ENCODE data around the gene GGT7.
"Not testable (repeated sequence)": the region's sequence is repeated elsewhere in the genome, so short reads cannot be mapped to it uniquely, and the experiment has no call there.

Gene GGT7

GRCh38 chr20:34817072-34817471 is 55.6 kb downstream of the GGT7 start:
- H3K9me3 ChIP-seq (ENCODE audit: control insufficient read depth, insufficient read depth, low read depth, low read length) = no peaks in the 10 kb centered on the region
- no peak overlapping the region for H3K27ac ChIP-seq (ENCODE audit: low read depth, low read length)
- H3K4me3 ChIP-seq (ENCODE audit: low read depth, low read length) = no peak overlapping the region
- H3K27me3 ChIP-seq (ENCODE audit: control insufficient read depth, insufficient read depth, low read length) = no peaks in the 10 kb centered on the region
- H3K4me1 ChIP-seq (ENCODE audit: control insufficient read depth, insufficient read depth, low read length) = peaks cover 7% of the 10 kb centered on the region; the same call in 1 of the 2 replicates
- no peaks in the 10 kb centered on the region for H3K36me3 ChIP-seq (ENCODE audit: control insufficient read depth, insufficient read depth, low read length)
- H3K9ac ChIP-seq (ENCODE audit: low read length) = no peak overlapping the region

DNA sequence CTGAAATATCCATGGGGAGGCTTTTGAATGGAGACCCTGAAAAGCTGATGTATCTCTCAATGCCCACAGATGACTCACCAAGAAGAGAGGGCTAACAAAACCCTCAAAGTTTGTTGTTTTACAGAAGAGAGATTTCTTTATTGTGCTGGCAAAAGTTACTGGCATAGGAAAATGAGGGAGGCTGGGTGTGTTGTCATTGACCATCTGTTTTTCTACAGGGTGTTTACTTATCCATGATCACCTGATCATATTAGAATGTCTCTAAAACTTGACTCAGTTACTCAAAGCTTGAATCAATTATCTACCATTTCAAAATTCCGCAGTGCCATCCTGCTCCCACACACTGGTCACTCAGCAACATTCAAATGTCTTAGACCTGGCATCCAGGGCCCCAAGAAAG is 57.0 kb downstream of the GGT7 start:
- Histone ChIP-seq H3K4me1 (ENCODE audit: control insufficient read depth, insufficient read depth, low read length) (peaks cover 7% of the 10 kb centered on the region; the same call in 1 of the 2 replicates), H3K27ac (ENCODE audit: low read depth, low read length) (no peak overlapping the region)

GRCh38 chr20:34808583-34808982 is 64.1 kb downstream of the GGT7 start:
- no peaks in the 10 kb centered on the region for H3K4me1 ChIP-seq (ENCODE audit: control insufficient read depth, insufficient read depth, low read length)
- H3K9ac ChIP-seq (ENCODE audit: low read length) = no peak overlapping the region
- H3K4me3 ChIP-seq (ENCODE audit: low read depth, low read length) = no peak overlapping the region
- H3K27ac ChIP-seq (ENCODE audit: low read depth, low read length) = no peak overlapping the region
- no peaks in the 10 kb centered on the region for H3K36me3 ChIP-seq (ENCODE audit: control insufficient read depth, insufficient read depth, low read length)
- no peaks in the 10 kb centered on the region for H3K27me3 ChIP-seq (ENCODE audit: control insufficient read depth, insufficient read depth, low read length)
- no peaks in the 10 kb centered on the region for H3K9me3 ChIP-seq (ENCODE audit: control insufficient read depth, insufficient read depth, low read depth, low read length)

More for the DNA sequence above, 57.0 kb downstream of the GGT7 start:
- Histone ChIP-seq H3K4me3 (ENCODE audit: low read depth, low read length) (no peak overlapping the region), H3K9me3 (ENCODE audit: control insufficient read depth, insufficient read depth, low read depth, low read length) (no peaks in the 10 kb centered on the region), H3K9ac (ENCODE audit: low read length) (no peak overlapping the region), H3K36me3 (ENCODE audit: control insufficient read depth, insufficient read depth, low read length) (no peaks in the 10 kb centered on the region), H3K27me3 (ENCODE audit: control insufficient read depth, insufficient read depth, low read length) (no peaks in the 10 kb centered on the region)

GRCh38 chr20:34807944-34808465 is 64.7 kb downstream of the GGT7 start:
- not testable (repeated sequence) for H3K27ac ChIP-seq (ENCODE audit: low read depth, low read length); H3K27me3 ChIP-seq (ENCODE audit: control insufficient read depth, insufficient read depth, low read length); H3K4me3 ChIP-seq (ENCODE audit: low read depth, low read length); H3K4me1 ChIP-seq (ENCODE audit: control insufficient read depth, insufficient read depth, low read length); H3K9ac ChIP-seq (ENCODE audit: low read length); H3K9me3 ChIP-seq (ENCODE audit: control insufficient read depth, insufficient read depth, low read depth, low read length); H3K36me3 ChIP-seq (ENCODE audit: control insufficient read depth, insufficient read depth, low read length)

- no peaks in the 10 kb centered on the region for H3K36me3 ChIP-seq (ENCODE audit: control insufficient read depth, insufficient read depth, low read length)
- H3K4me3 ChIP-seq (ENCODE audit: low read depth, low read length) = no peak overlapping the region
- no peaks in the 10 kb centered on the region for H3K27me3 ChIP-seq (ENCODE audit: control insufficient read depth, insufficient read depth, low read length)
- H3K9ac ChIP-seq (ENCODE audit: low read length) = no peak overlapping the region
- no peak overlapping the region for H3K27ac ChIP-seq (ENCODE audit: low read depth, low read length)
- H3K4me1 ChIP-seq (ENCODE audit: control insufficient read depth, insufficient read depth, low read length) = no peaks in the 10 kb centered on the region
- no peaks in the 10 kb centered on the region for H3K9me3 ChIP-seq (ENCODE audit: control insufficient read depth, insufficient read depth, low read depth, low read length)
These were observed 66.4 kb downstream of the GGT7 start for GRCh38 chr20:34806255-34806654.

- Histone ChIP-seq H3K9me3 (ENCODE audit: control insufficient read depth, insufficient read depth, low read depth, low read length) (no peaks in the 10 kb centered on the region), H3K4me3 (ENCODE audit: low read depth, low read length) (no peak overlapping the region), H3K36me3 (ENCODE audit: control insufficient read depth, insufficient read depth, low read length) (no peaks in the 10 kb centered on the region), H3K27me3 (ENCODE audit: control insufficient read depth, insufficient read depth, low read length) (no peaks in the 10 kb centered on the region), H3K27ac (ENCODE audit: low read depth, low read length) (no peak overlapping the region), H3K9ac (ENCODE audit: low read length) (no peak overlapping the region), H3K4me1 (ENCODE audit: control insufficient read depth, insufficient read depth, low read length) (peaks cover 6% of the 10 kb centered on the region; the same call in 1 of the 2 replicates)
These were observed 73.8 kb downstream of the GGT7 start for GRCh38 chr20:34798871-34799270.

- Histone ChIP-seq H3K4me3 (ENCODE audit: low read depth, low read length) (no peak overlapping the region), H3K4me1 (ENCODE audit: control insufficient read depth, insufficient read depth, low read length) (peaks cover 6% of the 10 kb centered on the region; the same call in 1 of the 2 replicates), H3K27me3 (ENCODE audit: control insufficient read depth, insufficient read depth, low read length) (no peaks in the 10 kb centered on the region), H3K9ac (ENCODE audit: low read length) (no peak overlapping the region), H3K27ac (ENCODE audit: low read depth, low read length) (no peak overlapping the region), H3K36me3 (ENCODE audit: control insufficient read depth, insufficient read depth, low read length) (no peaks in the 10 kb centered on the region), H3K9me3 (ENCODE audit: control insufficient read depth, insufficient read depth, low read depth, low read length) (no peaks in the 10 kb centered on the region)
These were observed 74.3 kb downstream of the GGT7 start for GRCh38 chr20:34798328-34798727.

- no peaks in the 10 kb centered on the region for H3K36me3 ChIP-seq (ENCODE audit: control insufficient read depth, insufficient read depth, low read length)
- H3K4me3 ChIP-seq (ENCODE audit: low read depth, low read length) = no peak overlapping the region
- H3K27me3 ChIP-seq (ENCODE audit: control insufficient read depth, insufficient read depth, low read length) = no peaks in the 10 kb centered on the region
- H3K27ac ChIP-seq (ENCODE audit: low read depth, low read length) = no peak overlapping the region
- peaks cover 6% of the 10 kb centered on the region; the same call in 1 of the 2 replicates for H3K4me1 ChIP-seq (ENCODE audit: control insufficient read depth, insufficient read depth, low read length)
- H3K9me3 ChIP-seq (ENCODE audit: control insufficient read depth, insufficient read depth, low read depth, low read length) = no peaks in the 10 kb centered on the region
- H3K9ac ChIP-seq (ENCODE audit: low read length) = no peak overlapping the region
These were observed 75.4 kb downstream of the GGT7 start for GRCh38 chr20:34797012-34797995.

Data from HUES6 (cell line).